Panc1 (cell line): ENCODE measurements around the gene CLEC4A.

Source experiments
- SIN3A ChIP-seq: IDR thresholded peaks from 2 replicates; pipeline ENCODE4 v1.6.1; 2012; ENCODE audit warnings: low read depth, mild to moderate bottlenecking, low read length, moderate library complexity, borderline replicate concordance; ENCODE audit not compliant: insufficient read depth
- TF ChIP-seq, protein P1 (sequence below): fragments of 450-650 bp; IDR thresholded peaks from 2 replicates; pipeline ENCODE4 v1.5.1; 2017; ENCODE audit warnings: mild to moderate bottlenecking
- TF ChIP-seq, protein P2 (sequence below), 2 experiments: IDR thresholded peaks; 2 replicates each; pipeline ENCODE4 v1.6.1; 2011 to 2012; ENCODE audit warnings: low read depth in 2 of 2, control low read depth in 1 of 2, low read length in 1 of 2, mild to moderate bottlenecking in 1 of 2, moderate library complexity in 1 of 2; ENCODE audit not compliant: insufficient read depth in 1 of 2

DNA sequence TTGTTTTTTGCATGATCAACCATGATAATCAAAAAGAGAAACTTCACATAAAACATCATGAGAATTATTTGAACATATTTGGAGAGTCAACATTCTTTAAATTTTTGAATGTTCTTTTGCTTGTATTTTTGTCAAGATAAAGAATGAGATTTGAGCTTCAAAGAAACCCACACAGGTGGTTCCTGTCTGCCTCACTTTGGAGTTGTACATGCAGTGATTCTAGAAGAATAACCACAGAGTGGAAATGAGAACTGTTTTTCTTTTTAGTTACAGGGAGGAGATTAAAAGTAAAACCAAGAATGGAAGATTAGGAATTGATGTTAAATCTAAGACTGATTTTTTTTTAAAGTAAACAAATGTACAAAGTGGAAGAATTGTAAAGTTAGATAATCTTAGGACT is 31.1 kb downstream of the CLEC4A start:
- TF ChIP-seq, protein P1, sequence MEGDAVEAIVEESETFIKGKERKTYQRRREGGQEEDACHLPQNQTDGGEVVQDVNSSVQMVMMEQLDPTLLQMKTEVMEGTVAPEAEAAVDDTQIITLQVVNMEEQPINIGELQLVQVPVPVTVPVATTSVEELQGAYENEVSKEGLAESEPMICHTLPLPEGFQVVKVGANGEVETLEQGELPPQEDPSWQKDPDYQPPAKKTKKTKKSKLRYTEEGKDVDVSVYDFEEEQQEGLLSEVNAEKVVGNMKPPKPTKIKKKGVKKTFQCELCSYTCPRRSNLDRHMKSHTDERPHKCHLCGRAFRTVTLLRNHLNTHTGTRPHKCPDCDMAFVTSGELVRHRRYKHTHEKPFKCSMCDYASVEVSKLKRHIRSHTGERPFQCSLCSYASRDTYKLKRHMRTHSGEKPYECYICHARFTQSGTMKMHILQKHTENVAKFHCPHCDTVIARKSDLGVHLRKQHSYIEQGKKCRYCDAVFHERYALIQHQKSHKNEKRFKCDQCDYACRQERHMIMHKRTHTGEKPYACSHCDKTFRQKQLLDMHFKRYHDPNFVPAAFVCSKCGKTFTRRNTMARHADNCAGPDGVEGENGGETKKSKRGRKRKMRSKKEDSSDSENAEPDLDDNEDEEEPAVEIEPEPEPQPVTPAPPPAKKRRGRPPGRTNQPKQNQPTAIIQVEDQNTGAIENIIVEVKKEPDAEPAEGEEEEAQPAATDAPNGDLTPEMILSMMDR: no peak
- TF ChIP-seq SIN3A: no peak
- TF ChIP-seq, protein P2, sequence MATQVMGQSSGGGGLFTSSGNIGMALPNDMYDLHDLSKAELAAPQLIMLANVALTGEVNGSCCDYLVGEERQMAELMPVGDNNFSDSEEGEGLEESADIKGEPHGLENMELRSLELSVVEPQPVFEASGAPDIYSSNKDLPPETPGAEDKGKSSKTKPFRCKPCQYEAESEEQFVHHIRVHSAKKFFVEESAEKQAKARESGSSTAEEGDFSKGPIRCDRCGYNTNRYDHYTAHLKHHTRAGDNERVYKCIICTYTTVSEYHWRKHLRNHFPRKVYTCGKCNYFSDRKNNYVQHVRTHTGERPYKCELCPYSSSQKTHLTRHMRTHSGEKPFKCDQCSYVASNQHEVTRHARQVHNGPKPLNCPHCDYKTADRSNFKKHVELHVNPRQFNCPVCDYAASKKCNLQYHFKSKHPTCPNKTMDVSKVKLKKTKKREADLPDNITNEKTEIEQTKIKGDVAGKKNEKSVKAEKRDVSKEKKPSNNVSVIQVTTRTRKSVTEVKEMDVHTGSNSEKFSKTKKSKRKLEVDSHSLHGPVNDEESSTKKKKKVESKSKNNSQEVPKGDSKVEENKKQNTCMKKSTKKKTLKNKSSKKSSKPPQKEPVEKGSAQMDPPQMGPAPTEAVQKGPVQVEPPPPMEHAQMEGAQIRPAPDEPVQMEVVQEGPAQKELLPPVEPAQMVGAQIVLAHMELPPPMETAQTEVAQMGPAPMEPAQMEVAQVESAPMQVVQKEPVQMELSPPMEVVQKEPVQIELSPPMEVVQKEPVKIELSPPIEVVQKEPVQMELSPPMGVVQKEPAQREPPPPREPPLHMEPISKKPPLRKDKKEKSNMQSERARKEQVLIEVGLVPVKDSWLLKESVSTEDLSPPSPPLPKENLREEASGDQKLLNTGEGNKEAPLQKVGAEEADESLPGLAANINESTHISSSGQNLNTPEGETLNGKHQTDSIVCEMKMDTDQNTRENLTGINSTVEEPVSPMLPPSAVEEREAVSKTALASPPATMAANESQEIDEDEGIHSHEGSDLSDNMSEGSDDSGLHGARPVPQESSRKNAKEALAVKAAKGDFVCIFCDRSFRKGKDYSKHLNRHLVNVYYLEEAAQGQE (IDR thresholded peaks at IDR 0.05; ENCODE audit: insufficient read depth in 1 of 2, low read depth in 2 of 2, low read length in 1 of 2): no peak
